ENCODE measurements around the gene ADGRB2.

DNA sequence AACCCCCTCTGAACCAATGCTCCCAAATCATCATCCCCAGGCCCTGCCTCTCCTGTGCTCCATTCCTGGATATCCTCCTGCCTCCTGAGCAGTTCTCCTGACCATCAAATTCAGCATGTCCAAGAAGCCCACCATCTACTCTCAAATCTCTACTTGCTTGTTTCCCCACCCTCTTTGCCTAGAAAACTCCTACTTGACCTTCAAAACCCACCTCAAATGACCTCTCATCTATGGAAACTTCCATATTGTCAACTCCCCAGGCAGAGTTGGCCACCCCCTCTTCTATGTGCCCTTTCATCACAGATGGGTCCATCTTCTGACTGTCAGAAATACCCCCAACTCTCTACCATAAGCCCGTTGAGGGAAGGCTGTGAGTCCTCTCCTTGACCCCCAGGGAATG is 16.8 kb downstream of the ADGRB2 start:
- TF ChIP-seq POLR2A (IDR thresholded peaks at IDR 0.05; ENCODE audit: low read length) (no peak), GATA1 (IDR thresholded peaks at IDR 0.05; ENCODE audit: low read depth, low read length) (no peak)
